8988T (cell line): ENCODE measurements around the gene ZNF839.
"Not testable (repeated sequence)": the region's sequence is repeated elsewhere in the genome, so short reads cannot be mapped to it uniquely, and the experiment has no call there.

Experiments used
- DNase-seq: peaks from one replicate; pipeline ENCODE4 v3.0.0; 2011

ZNF839 gene

GRCh38 chr14:102314242-102315011 lies 5.1 kb upstream of the ZNF839 start:
- peak; percentile 78 for DNase-seq

GRCh38 chr14:102315121-102315520 lies 4.4 kb upstream of the ZNF839 start:
- DNase-seq, result no peak

- DNase-seq, result no peak
Observed at GRCh38 chr14:102316338-102316742, 3.2 kb upstream of the ZNF839 start.

- DNase-seq, result peak; percentile 78
Observed at GRCh38 chr14:102316743-102317563, 2.6 kb upstream of the ZNF839 start.

- DNase-seq, result no peak
Observed at GRCh38 chr14:102317564-102318248, 1.8 kb upstream of the ZNF839 start.

- no peak for DNase-seq
Observed at GRCh38 chr14:102318781-102319276, 717 bp upstream of the ZNF839 start.

GRCh38 chr14:102320033-102320660 lies 601 bp downstream of the ZNF839 start:
- DNase-seq, result no peak

- DNase-seq, result no peak
Observed at GRCh38 chr14:102320671-102321455, 1.3 kb downstream of the ZNF839 start.

GRCh38 chr14:102321456-102322422 lies 2.2 kb downstream of the ZNF839 start:
- no peak for DNase-seq

GRCh38 chr14:102323102-102323501 lies 3.6 kb downstream of the ZNF839 start:
- peak; percentile 79 for DNase-seq

GRCh38 chr14:102325791-102326345 lies 6.3 kb downstream of the ZNF839 start:
- DNase-seq, result no peak

- DNase-seq, result no peak
Observed at GRCh38 chr14:102326583-102326982, 7.0 kb downstream of the ZNF839 start.

- DNase-seq, result not testable (repeated sequence)
Observed at GRCh38 chr14:102329381-102329780, 9.8 kb downstream of the ZNF839 start.

GRCh38 chr14:102330806-102331205 lies 11.3 kb downstream of the ZNF839 start:
- no peak for DNase-seq

GRCh38 chr14:102333390-102333789 lies 13.8 kb downstream of the ZNF839 start:
- no peak for DNase-seq

GRCh38 chr14:102333795-102334705 lies 14.5 kb downstream of the ZNF839 start:
- no peak for DNase-seq

- DNase-seq, result no peak
Observed at GRCh38 chr14:102335163-102335562, 15.6 kb downstream of the ZNF839 start.

- DNase-seq, result no peak
Observed at GRCh38 chr14:102338724-102339123, 19.2 kb downstream of the ZNF839 start.

- no peak for DNase-seq
Observed at GRCh38 chr14:102341566-102341965, 22.0 kb downstream of the ZNF839 start.
